ENCODE measurements around the gene MTCH1. TPM values are rescaled to one million over a fixed set of nuclear protein-coding genes. Genes with fewer than 3 reads are reported as not detected.

Gene MTCH1
- total RNA-seq, 1 experiment from 2014 or later = 161 TPM

DNA sequence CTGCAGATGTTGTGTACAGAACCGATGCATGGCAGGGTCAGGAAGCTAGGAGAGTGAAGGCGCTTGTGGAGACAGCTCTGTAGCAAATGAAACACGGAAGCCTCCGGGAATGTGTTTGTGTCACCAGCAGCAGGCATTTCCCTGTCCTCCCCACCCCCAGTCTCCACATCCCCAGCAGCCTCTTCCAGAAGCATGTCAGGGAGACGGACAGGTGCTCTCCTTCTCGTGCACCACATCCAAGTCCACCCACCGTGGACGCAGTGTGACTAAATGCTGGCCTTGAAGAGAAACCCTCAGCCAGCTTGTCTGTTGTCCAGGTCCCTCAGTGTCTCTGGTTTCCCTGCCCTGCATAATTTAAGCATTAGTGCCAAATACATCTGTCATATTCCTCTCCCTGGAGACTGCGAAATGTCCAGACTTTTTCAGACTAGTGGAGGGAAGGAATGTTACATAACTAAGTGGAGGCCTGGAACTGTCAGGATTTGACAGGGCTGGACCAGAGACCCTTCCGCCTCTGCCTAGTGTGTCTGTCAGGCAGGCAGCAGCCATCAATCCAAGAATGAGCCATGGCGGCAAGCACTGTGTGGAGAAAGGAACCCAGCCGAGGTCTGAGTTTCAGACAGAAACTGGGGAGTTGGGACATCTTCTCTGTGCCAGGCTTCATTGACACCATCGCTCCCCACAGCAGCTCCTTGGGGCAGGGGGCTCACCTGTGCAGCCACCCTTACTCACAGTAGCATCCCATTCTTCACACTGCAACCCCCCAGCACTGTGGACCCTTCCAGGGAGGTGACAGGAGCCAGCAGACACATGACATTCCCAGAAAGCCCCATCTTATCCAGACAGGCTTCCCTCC is 58.1 kb downstream of the MTCH1 start:
- intact Hi-C loops (cut with micrococcal nuclease) = no loop called here
- no peak overlapping the region for H3K4me3 ChIP-seq (replicated peaks in 1 of 2; ENCODE audit: low read depth in 1 of 2, low read length in 2 of 2)
- no peak overlapping the region for H3K27ac ChIP-seq (ENCODE audit: low read depth, low read length)
- POLR2A ChIA-PET = no interaction called here
- CTCF ChIA-PET = no interaction called here
- peaks cover 1 to 3% of the 10 kb centered on the region in 2 experiments; a peak in 2 of 4 replicates for H3K4me1 ChIP-seq (ENCODE audit: control insufficient read depth in 1 of 2, insufficient read depth in 2 of 2, low read length in 2 of 2)
- ATAC-seq (no peak), DNase-seq (ENCODE audit: low read depth, low spot score) (no peak)
- TF ChIP-seq FOSL1 (IDR thresholded peaks at IDR 0.05; ENCODE audit: low read depth) (no peak), SIN3A (IDR thresholded peaks at IDR 0.05; ENCODE audit: low read depth) (no peak), POLR2AphosphoS5 (IDR thresholded peaks at IDR 0.05; ENCODE audit: low read depth, low read length) (no peak), ELF1 (IDR thresholded peaks at IDR 0.05; ENCODE audit: borderline replicate concordance, low read depth) (no peak)
- RAD21 ChIA-PET (ENCODE audit: low non-redundant PET in 1 of 2, low total read pairs in 2 of 2, uncharacterized antibody in 2 of 2, unreplicated experiment in 2 of 2) = no interaction called here
- H2AFZ ChIP-seq (ENCODE audit: low read depth, low read length, poor library complexity, severe bottlenecking) = no peak overlapping the region
- no peaks in the 10 kb centered on the region for H3K9me2 ChIP-seq (ENCODE audit: insufficient read depth)
- H3K9me3 ChIP-seq (ENCODE audit: control insufficient read depth in 1 of 2, insufficient read depth in 1 of 2, low read depth in 1 of 2, low read length in 2 of 2) = no peaks in the 10 kb centered on the region
- no peaks in the 10 kb centered on the region for H4K20me1 ChIP-seq (ENCODE audit: insufficient read depth)
- no TSS peak for BruUV-seq (replicated peaks)
- no peak overlapping the region for H3K9ac ChIP-seq (ENCODE audit: low read length)
- no peaks in the 10 kb centered on the region for H3K27me3 ChIP-seq (ENCODE audit: insufficient read depth, low read length)
- 0 out of 4 replicates have a peak, but pooled peaks cover 0 to 2% of the 10 kb centered on the region in 2 experiments for H3K36me3 ChIP-seq (ENCODE audit: control insufficient read depth in 1 of 2, insufficient read depth in 2 of 2, low read length in 2 of 2)
- H3K79me2 ChIP-seq (ENCODE audit: insufficient read depth, low read length) = no peaks in the 10 kb centered on the region
- no peak overlapping the region for H3K4me2 ChIP-seq (ENCODE audit: low read length)

DNA sequence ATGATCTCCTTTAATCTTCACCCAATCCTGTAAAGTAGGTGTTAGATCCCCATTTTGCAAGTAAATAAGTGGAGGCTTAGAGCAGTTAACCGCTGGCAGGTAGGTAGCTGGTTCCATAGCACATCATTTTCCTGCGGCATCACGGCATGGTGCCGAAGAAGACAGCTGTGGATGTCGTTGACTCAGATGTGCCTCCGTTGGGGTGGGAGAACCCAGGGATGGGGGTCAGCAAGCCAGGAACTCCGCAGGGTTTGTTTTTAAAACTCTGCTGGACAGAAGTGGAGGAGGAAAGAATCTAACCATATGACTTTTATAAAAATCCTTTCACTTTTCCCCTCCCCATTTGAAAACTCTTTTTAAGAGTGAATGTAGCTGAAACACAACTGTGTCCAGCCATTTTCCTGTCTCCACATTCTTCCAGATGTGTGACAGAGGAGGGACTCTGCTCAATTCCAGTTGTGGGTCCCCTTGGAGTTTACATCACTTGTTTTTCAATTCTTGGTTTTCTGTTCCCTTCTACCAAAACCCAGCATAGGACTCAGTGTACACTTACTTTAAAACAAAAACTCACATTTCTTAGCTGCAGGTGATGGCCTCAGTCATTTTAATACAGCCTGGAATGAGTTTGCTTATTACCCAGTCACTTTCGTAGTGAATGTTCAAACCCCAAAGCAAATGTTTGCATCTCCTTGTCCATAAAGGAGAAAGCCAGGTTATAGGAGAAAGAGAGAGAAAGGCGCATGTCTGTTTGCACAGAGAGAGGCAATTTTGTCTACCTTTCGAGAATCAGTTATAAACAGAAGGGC is 59.1 kb downstream of the MTCH1 start:
- no peak overlapping the region for H3K4me3 ChIP-seq (replicated peaks in 1 of 2; ENCODE audit: low read depth in 1 of 2, low read length in 2 of 2)
- POLR2A ChIA-PET = no interaction called here
- ATAC-seq (no peak), DNase-seq (ENCODE audit: low read depth, low spot score) (no peak)
- no peaks in the 10 kb centered on the region for H3K9me3 ChIP-seq (ENCODE audit: control insufficient read depth in 1 of 2, insufficient read depth in 1 of 2, low read depth in 1 of 2, low read length in 2 of 2)
- RAD21 ChIA-PET (ENCODE audit: low non-redundant PET in 1 of 2, low total read pairs in 2 of 2, uncharacterized antibody in 2 of 2, unreplicated experiment in 2 of 2) = no interaction called here
- BruUV-seq (replicated peaks) = no TSS peak
- H3K4me2 ChIP-seq (ENCODE audit: low read length) = no peak overlapping the region
- no peak overlapping the region for H3K27ac ChIP-seq (ENCODE audit: low read depth, low read length)
- 0 out of 4 replicates have a peak, but pooled peaks cover 0 to 2% of the 10 kb centered on the region in 2 experiments for H3K36me3 ChIP-seq (ENCODE audit: control insufficient read depth in 1 of 2, insufficient read depth in 2 of 2, low read length in 2 of 2)
- no peaks in the 10 kb centered on the region for H3K79me2 ChIP-seq (ENCODE audit: insufficient read depth, low read length)
- CTCF ChIA-PET = no interaction called here
- no peak for TF ChIP-seq SIN3A (IDR thresholded peaks at IDR 0.05; ENCODE audit: low read depth)
- TF ChIP-seq RAD21 (IDR thresholded peaks at IDR 0.05; ENCODE audit: low read depth) = no peak
- no peak for TF ChIP-seq EZH2phosphoT487 (IDR thresholded peaks at IDR 0.05; ENCODE audit: borderline replicate concordance)
- no peak for TF ChIP-seq POLR2A (IDR thresholded peaks at IDR 0.05; ENCODE audit: borderline replicate concordance, extremely low read depth, insufficient read depth, insufficient read length)
- no peak for TF ChIP-seq JUND (IDR thresholded peaks at IDR 0.05)
- peaks cover 0 to 3% of the 10 kb centered on the region in 2 experiments; a peak in 1 of 4 replicates for H3K4me1 ChIP-seq (ENCODE audit: control insufficient read depth in 1 of 2, insufficient read depth in 2 of 2, low read length in 2 of 2)
- no peak overlapping the region for H2AFZ ChIP-seq (ENCODE audit: low read depth, low read length, poor library complexity, severe bottlenecking)
- intact Hi-C loops (cut with micrococcal nuclease) = no loop called here
- no peaks in the 10 kb centered on the region for H3K27me3 ChIP-seq (ENCODE audit: insufficient read depth, low read length)
- no peaks in the 10 kb centered on the region for H4K20me1 ChIP-seq (ENCODE audit: insufficient read depth)
- no peak overlapping the region for H3K9ac ChIP-seq (ENCODE audit: low read length)
- H3K9me2 ChIP-seq (ENCODE audit: insufficient read depth) = no peaks in the 10 kb centered on the region

Measured in HCT116 (cell line).